GM12891 (cell line): ENCODE measurements around the gene IQCE. TPM values are rescaled to one million over a fixed set of nuclear protein-coding genes. Genes with fewer than 3 reads are reported as not detected.

Source experiments
- DNase-seq: peaks from one replicate; pipeline ENCODE4 v3.0.0; 2011; ENCODE audit warnings: low spot score; ENCODE audit not compliant: insufficient read length
- FAIRE-seq: peaks from 2 replicates; lab custom pipeline; 2011; peaks lifted over from hg19 to GRCh38; lab: Jason Lieb, UNC
- PAX5 ChIP-seq: IDR thresholded peaks from 2 replicates; pipeline ENCODE4 v1.6.1; 2011; ENCODE audit warnings: low read length, moderate library complexity, mild to moderate bottlenecking; ENCODE audit not compliant: insufficient read depth, severe bottlenecking
- POLR2A ChIP-seq: IDR thresholded peaks from 2 replicates; pipeline ENCODE4 v1.6.1; 2011; ENCODE audit warnings: low read depth, low read length, control low read depth
- POLR2AphosphoS5 ChIP-seq: IDR thresholded peaks from 2 replicates; pipeline ENCODE4 v1.6.1; 2011; ENCODE audit warnings: low read depth, low read length, control low read depth
- POU2F2 ChIP-seq: IDR thresholded peaks from 2 replicates; pipeline ENCODE4 v1.6.1; 2011; ENCODE audit warnings: low read depth, mild to moderate bottlenecking, control low read depth, low read length, moderate library complexity
- SPI1 ChIP-seq: IDR thresholded peaks from 2 replicates; pipeline ENCODE4 v1.6.1; 2011; ENCODE audit warnings: low read depth, low read length, control low read depth
- TAF1 ChIP-seq: IDR thresholded peaks from 2 replicates; pipeline ENCODE4 v1.6.1; 2011; ENCODE audit warnings: low read depth, low read length, control low read depth
- polyA plus RNA-seq: library from polyadenylated mRNA; unstranded; fragments of >200 nt; gene quantifications from one replicate; pipeline ENCODE4 v1.2.1, GENCODE V29; 2012; ENCODE audit warnings: low read depth, missing spikeins, inconsistent platforms; ENCODE audit not compliant: missing spikeins

IQCE gene, protein sequence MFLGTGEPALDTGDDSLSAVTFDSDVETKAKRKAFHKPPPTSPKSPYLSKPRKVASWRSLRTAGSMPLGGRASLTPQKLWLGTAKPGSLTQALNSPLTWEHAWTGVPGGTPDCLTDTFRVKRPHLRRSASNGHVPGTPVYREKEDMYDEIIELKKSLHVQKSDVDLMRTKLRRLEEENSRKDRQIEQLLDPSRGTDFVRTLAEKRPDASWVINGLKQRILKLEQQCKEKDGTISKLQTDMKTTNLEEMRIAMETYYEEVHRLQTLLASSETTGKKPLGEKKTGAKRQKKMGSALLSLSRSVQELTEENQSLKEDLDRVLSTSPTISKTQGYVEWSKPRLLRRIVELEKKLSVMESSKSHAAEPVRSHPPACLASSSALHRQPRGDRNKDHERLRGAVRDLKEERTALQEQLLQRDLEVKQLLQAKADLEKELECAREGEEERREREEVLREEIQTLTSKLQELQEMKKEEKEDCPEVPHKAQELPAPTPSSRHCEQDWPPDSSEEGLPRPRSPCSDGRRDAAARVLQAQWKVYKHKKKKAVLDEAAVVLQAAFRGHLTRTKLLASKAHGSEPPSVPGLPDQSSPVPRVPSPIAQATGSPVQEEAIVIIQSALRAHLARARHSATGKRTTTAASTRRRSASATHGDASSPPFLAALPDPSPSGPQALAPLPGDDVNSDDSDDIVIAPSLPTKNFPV
- 2.6 TPM for polyA plus RNA-seq

GRCh38 chr7:2558629-2559282 is at the start of gene IQCE:
Gene IQCE (plus strand): TSS chr7:2558979. CDS start chr7:2559182, 203 bp downstream.
- peak; percentile 82 for FAIRE-seq
- DNase-seq, result peak; percentile 84
- TF ChIP-seq SPI1 (no peak), PAX5 (peak; percentile 64), POU2F2 (no peak), TAF1 (no peak), POLR2AphosphoS5 (no peak)

DNA sequence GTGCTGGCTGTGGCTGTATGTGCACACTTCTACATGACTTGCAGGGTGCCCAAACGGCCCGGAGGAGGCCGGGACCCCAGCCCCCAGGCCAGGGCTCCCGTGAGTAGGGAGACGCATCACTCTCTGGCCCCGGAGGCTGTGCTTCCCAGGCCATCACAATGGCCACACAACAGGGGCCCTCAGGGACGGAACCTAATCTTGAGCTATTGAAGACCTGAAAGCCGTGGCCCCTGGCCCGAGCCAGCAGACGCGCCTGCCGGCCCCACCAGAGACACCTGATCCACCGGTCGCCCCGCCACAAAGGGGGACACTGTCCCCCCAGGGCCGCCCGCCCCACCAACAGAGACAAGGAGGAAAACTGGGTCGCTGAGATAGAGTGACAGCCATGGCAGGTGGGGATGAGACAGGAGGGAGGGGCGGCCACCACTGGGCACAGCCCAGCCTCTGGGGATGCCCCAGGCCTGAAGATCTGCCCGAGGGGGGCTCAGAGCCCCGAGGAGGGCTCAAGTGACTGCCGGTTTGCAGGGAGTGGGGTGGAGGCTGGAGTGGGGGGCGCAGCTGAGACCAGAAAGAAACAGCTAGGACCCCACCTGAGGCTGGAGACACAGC is 49.4 kb upstream of the IQCE start:
- DNase-seq (no peak), FAIRE-seq (no peak)
- TF ChIP-seq POLR2AphosphoS5, result no peak
- TF ChIP-seq POU2F2, result no peak
- TF ChIP-seq TAF1, result no peak
- TF ChIP-seq PAX5, result no peak
- no peak for TF ChIP-seq SPI1
- TF ChIP-seq POLR2A, result no peak

GRCh38 chr7:2510130-2510776 is 48.5 kb upstream of the IQCE start:
- FAIRE-seq (no peak), DNase-seq (no peak)
- TF ChIP-seq POLR2A, result no peak
- TF ChIP-seq POLR2AphosphoS5, result no peak
- TF ChIP-seq POU2F2, result no peak
- TF ChIP-seq TAF1, result no peak
- TF ChIP-seq PAX5, result no peak
- no peak for TF ChIP-seq SPI1

GRCh38 chr7:2510909-2511768 is 47.6 kb upstream of the IQCE start:
- DNase-seq, result no peak
- TF ChIP-seq POLR2AphosphoS5 (no peak), SPI1 (0 out of 2 replicates have a peak, but pooled peaks have one; percentile 18), POU2F2 (no peak)
- FAIRE-seq, result peak; percentile 48

- FAIRE-seq (no peak), DNase-seq (no peak)
- TF ChIP-seq POU2F2 (no peak), POLR2A (no peak), SPI1 (no peak), POLR2AphosphoS5 (no peak), PAX5 (no peak), TAF1 (no peak)
Measured at GRCh38 chr7:2511769-2512168, 47.0 kb upstream of the IQCE start.

DNA sequence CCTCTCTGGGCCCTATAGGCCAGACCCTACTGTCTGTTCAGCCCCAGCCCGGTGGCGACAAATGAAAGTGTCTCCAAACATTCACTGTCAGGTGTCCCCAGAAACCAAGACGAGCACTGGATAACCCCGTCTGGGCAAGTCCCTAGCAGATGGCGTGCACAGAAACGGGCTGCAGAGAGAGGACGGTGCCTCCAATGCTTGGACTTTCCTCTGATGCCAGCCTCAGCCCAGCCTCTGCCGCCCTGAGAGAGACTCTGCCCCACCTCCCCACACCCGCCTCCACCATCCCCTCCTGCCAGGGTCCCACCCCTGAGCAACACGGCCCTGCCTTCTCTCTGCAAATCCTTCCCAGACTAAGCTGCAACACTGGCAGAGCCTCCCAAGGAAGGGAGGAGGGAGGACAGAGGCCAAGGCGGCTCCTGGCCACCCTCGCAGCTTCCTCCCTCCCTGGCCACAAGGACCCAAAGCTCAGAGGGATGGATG is 46.6 kb upstream of the IQCE start:
- DNase-seq (no peak), FAIRE-seq (no peak)
- TF ChIP-seq POLR2AphosphoS5 (no peak), PAX5 (no peak), POU2F2 (no peak), POLR2A (no peak), TAF1 (no peak), SPI1 (no peak)

DNA sequence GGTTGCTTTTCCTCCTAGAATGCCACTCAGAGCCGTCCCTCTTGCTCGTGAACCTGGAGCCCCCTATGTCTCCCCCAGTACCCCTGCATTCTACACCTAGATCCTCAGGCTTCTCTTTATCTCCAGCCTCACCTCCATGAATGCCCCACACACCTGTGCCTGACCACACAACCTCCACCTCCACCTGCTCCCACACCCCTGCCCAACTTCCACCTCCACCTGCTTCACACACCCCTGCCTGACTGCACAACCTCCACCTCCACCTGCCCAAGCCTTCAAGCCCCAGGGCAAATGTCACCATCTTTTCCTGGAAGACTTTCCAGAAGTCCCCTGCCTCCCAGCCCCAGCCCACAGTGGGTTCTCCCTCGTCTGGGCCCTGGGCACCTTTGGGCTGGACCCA is 46.1 kb upstream of the IQCE start:
- DNase-seq, result no peak
- peak; percentile 20 for FAIRE-seq
- no peak for TF ChIP-seq SPI1
- TF ChIP-seq TAF1, result no peak
- TF ChIP-seq POLR2A, result no peak
- TF ChIP-seq POU2F2, result no peak
- TF ChIP-seq POLR2AphosphoS5, result no peak
- no peak for TF ChIP-seq PAX5
